ENCODE data around the gene GLS. TPM values are rescaled to one million over a fixed set of nuclear protein-coding genes. Genes with fewer than 3 reads are reported as not detected.
A peak's percentile ranks its signal among the peaks of the same experiment; 100 is the strongest.

The GLS gene
- 312 TPM for total RNA-seq
- polyA plus RNA-seq = 27.6 TPM

DNA sequence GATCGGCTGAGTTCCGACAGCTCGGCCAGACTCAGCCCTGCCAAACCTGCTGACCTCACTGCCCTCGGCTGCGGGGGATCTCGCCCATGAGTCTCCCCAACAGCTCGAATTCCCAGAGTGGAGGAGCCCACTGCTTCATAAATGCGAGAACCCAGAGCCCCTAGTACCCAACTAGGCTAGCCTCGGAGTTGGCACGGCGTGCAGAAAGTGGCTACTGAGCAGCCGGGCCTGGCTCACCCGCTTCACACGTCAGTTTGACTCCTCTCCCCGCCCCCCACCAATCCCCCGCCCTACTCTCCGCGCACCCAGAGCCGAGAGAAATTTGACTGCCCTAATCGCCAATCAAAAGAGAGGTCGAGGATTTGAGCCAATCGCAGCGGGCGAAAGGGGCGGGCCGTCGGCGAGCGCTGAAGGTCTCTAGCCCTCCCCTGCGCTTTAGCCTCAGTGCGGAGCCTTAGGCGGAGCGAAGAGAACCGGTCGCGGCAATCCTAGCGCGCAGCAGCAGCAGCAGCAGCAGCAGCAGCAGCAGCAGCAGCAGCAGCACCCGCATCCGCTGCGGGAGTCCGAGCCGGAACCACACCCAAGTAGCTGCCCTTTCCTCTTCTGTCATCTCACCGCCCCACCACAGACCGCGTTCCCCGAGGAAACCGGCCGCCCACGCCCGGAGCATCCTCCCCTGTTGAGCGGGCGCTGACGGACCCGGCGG lies at the start of gene GLS:
Gene GLS, plus strand, starts transcription at position 444 of the 706 bp plus-strand sequence. CDS start 264 bp downstream, outside the sequence.
- Histone ChIP-seq H3K4me1 (ENCODE audit: insufficient read depth) (no peaks in the 10 kb centered on the region), H3K36me3 (ENCODE audit: insufficient read depth) (no peaks in the 10 kb centered on the region), H3K27ac (ENCODE audit: low read depth) (peak within 1 kb of the TSS; percentile 94), H3K4me3 (ENCODE audit: low read depth, low read length) (peak within 1 kb of the TSS; percentile 98)
- under 1% methylated on average over 56 of the region's 56 CpGs for WGBS
- peak; percentile 96 for DNase-seq (ENCODE audit: extremely low spot score)

DNA sequence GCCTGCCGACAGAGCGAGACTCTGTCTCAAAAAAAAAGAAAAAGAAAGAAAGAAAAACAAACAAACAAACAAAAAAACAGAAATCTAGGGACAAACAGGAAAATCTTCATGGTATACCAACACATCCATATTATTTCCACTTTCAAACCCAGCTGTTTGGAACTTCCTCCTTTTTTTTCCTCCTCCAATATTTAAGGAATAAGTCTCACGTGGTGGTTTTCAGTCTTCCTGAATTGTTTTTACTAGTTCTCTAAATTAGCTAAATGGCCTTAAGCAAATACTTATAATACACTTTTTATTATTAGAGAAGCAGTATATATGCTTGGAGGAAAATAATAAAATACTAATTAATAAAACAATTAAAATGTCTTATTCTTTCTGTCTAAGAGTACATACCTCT lies 48.7 kb upstream of the GLS start:
- Histone ChIP-seq H3K4me1 (ENCODE audit: insufficient read depth) (no peaks in the 10 kb centered on the region), H3K27ac (ENCODE audit: low read depth) (no peak overlapping the region), H3K36me3 (ENCODE audit: insufficient read depth) (no peaks in the 10 kb centered on the region), H3K4me3 (ENCODE audit: low read depth, low read length) (no peak overlapping the region)
- no peak for DNase-seq (ENCODE audit: extremely low spot score)
- WGBS = 88% methylated on average over 3 of the region's 3 CpGs

DNA sequence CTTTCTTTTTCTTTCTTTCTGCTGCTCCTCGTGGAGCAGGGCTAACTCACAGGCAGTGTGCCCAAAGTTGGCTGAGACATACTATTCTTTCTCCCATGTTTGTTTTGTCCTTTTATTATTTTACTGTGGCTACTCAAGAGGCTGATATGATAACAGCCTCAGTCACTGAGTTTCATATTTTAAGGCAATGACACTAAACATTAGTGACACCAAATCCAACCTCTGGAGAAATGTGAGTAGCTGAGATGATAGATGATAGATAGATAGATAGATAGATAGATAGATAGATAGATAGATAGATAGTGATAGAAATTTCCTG lies 45.8 kb upstream of the GLS start:
- no peak for DNase-seq (ENCODE audit: extremely low spot score)
- Histone ChIP-seq H3K36me3 (ENCODE audit: insufficient read depth) (no peaks in the 10 kb centered on the region), H3K4me1 (ENCODE audit: insufficient read depth) (no peaks in the 10 kb centered on the region), H3K27ac (ENCODE audit: low read depth) (no peak overlapping the region), H3K4me3 (ENCODE audit: low read depth, low read length) (no peak overlapping the region)
- 48% methylated on average over 1 of the region's 1 CpG for WGBS

DNA sequence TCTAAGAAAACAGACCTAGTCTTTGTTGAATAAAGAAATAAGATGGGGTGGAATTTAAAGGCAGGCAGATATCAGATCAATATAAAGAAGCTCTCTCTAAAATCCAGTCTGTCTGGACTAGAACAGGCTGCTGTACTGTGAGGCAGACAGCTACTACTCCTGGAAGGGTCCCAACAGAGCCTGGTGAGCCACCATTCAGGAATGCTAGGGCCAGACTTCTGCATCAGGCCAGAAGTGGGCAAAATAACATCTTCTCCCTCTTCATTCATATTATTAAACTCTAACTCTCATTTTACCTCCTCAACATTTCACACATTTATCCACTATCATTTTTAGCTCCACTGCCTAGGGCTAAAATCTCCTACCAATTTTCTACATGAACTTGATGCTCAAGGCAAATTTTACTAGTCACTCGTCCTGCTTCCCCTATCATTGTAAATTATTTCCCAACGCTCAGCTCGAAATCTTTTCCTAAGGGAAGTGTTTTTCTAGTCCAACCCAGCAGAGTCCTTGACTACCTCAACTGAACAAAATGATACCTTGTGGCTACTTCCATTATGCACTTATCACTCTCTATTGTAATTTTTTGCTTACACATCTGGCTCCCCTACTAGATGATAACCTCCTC lies 45.2 kb upstream of the GLS start:
- no peaks in the 10 kb centered on the region for H3K36me3 ChIP-seq (ENCODE audit: insufficient read depth)
- no peak overlapping the region for H3K4me3 ChIP-seq (ENCODE audit: low read depth, low read length)
- no peak overlapping the region for H3K27ac ChIP-seq (ENCODE audit: low read depth)
- no peak for DNase-seq (ENCODE audit: extremely low spot score)
- H3K4me1 ChIP-seq (ENCODE audit: insufficient read depth) = no peaks in the 10 kb centered on the region
- 60% methylated on average over 3 of the region's 3 CpGs for WGBS

DNA sequence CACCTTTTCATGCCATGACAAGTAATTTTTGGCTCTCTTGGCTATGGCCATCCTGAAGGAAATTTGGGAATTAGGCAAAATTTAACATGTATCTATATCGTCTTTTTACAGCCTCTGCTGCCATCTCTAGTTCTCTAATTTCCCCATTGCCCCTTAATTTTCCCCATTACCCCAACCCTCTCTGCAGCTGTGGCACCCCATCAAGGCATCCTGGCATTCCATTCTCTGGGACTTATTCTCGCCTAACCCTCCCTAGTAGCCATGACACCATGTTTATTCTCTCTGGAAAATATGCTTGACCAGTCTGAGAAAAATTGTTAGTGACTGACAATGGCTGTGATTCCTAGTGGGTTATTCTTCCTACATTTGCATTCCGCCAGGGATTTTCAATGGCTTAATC lies 43.9 kb upstream of the GLS start:
- no peaks in the 10 kb centered on the region for H3K36me3 ChIP-seq (ENCODE audit: insufficient read depth)
- DNase-seq (ENCODE audit: extremely low spot score) = no peak
- H3K4me3 ChIP-seq (ENCODE audit: low read depth, low read length) = no peak overlapping the region
- 80% methylated on average over 3 of the region's 3 CpGs for WGBS
- no peaks in the 10 kb centered on the region for H3K4me1 ChIP-seq (ENCODE audit: insufficient read depth)
- H3K27ac ChIP-seq (ENCODE audit: low read depth) = no peak overlapping the region

DNA sequence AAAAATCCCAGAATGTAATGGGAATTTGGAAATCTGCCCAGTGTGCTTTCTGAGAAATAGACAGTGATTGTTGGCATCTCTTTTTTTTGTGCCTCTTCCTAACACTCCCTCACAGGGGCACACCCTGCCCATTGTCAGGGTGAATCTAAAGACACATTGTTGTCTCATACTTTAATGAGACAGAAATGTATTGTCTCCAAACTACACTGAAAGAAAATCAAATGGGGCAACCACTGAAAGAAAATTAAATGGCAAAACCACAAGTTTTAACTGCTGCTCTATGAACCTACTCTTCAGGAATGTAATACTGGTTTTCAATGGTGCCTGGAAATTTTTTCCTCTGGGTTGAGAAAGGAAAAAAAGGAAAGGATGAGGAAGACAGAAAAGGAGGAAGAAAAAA lies 43.2 kb upstream of the GLS start:
- Histone ChIP-seq H3K36me3 (ENCODE audit: insufficient read depth) (no peaks in the 10 kb centered on the region), H3K4me1 (ENCODE audit: insufficient read depth) (no peaks in the 10 kb centered on the region), H3K27ac (ENCODE audit: low read depth) (no peak overlapping the region), H3K4me3 (ENCODE audit: low read depth, low read length) (no peak overlapping the region)
- DNase-seq (ENCODE audit: extremely low spot score) = no peak

DNA sequence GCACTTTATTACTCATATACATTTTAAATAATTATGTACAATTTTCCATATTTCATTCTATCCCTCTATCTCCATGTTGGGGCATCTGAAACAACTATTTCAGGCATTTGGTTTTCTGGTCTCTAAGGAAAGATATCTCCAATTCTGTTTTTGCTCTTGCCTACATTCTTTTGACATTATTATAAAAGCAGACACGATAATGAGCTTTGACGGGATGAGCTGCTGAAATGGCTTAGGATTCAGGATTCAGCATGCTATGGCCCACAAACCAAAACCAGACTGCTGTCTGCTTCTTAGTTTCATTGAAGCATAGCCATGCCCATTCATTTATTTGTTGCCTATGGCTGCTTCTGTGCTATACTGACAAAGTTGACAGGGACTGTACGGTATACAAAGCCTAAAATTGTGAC lies 42.7 kb upstream of the GLS start:
- H3K4me1 ChIP-seq (ENCODE audit: insufficient read depth) = no peaks in the 10 kb centered on the region
- no peak for DNase-seq (ENCODE audit: extremely low spot score)
- WGBS = 60% methylated on average over 3 of the region's 3 CpGs
- no peak overlapping the region for H3K4me3 ChIP-seq (ENCODE audit: low read depth, low read length)
- no peak overlapping the region for H3K27ac ChIP-seq (ENCODE audit: low read depth)
- no peaks in the 10 kb centered on the region for H3K36me3 ChIP-seq (ENCODE audit: insufficient read depth)

DNA sequence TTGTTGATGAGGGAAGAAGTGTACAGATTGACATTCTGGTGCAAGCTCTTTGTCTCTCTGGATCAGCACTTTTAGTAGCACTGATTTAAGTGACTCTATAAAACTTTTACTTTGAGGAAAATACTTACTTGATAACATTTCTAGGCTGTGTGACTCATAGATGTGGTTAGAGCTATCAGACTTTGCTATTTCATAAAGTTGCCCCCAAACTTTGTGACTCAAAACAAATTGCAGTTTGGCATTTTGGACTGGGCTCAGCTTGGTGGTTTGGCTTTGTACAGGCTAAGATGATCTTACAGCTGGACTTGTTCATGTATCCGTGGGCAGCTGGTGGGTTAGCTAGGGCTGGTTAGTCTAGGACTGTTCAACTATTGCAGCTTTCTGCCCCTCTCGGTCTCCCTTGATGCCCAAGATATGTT lies 42.1 kb upstream of the GLS start:
- no peak overlapping the region for H3K27ac ChIP-seq (ENCODE audit: low read depth)
- H3K36me3 ChIP-seq (ENCODE audit: insufficient read depth) = no peaks in the 10 kb centered on the region
- WGBS = 72% methylated on average over 2 of the region's 2 CpGs
- H3K4me3 ChIP-seq (ENCODE audit: low read depth, low read length) = no peak overlapping the region
- H3K4me1 ChIP-seq (ENCODE audit: insufficient read depth) = no peaks in the 10 kb centered on the region
- no peak for DNase-seq (ENCODE audit: extremely low spot score)

DNA sequence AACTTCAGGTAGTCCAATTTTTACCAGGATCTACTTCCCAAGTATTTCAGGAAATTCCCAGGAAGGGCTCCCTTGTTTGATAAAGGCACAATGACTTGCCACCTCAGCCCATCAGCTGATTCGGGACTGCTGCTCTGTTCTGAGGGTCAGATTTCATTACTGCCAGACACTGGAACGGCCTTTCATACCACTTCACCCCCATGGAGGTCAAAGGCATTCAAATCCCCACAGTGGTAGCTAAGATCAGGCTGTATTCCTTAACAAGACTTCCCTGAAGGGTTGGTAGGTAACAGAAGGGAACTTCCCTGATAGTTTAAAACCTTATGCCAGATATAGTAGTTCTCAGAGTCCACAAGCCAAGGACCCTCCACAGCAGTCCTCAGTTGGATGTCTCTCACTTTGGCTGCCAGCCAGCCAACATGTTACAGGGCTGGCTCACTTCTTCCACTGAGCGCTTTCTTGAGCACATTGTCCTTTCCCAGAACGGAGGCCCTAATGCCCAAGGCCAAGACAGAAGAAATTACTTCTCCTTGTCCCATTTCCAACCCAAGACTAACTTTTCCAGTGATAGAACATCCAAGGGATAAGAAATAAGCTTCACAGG lies 40.0 kb upstream of the GLS start:
- no peak overlapping the region for H3K4me3 ChIP-seq (ENCODE audit: low read depth, low read length)
- 72% methylated on average over 4 of the region's 4 CpGs for WGBS
- H3K36me3 ChIP-seq (ENCODE audit: insufficient read depth) = no peaks in the 10 kb centered on the region
- no peak overlapping the region for H3K27ac ChIP-seq (ENCODE audit: low read depth)
- no peaks in the 10 kb centered on the region for H3K4me1 ChIP-seq (ENCODE audit: insufficient read depth)
- no peak for DNase-seq (ENCODE audit: extremely low spot score)

DNA sequence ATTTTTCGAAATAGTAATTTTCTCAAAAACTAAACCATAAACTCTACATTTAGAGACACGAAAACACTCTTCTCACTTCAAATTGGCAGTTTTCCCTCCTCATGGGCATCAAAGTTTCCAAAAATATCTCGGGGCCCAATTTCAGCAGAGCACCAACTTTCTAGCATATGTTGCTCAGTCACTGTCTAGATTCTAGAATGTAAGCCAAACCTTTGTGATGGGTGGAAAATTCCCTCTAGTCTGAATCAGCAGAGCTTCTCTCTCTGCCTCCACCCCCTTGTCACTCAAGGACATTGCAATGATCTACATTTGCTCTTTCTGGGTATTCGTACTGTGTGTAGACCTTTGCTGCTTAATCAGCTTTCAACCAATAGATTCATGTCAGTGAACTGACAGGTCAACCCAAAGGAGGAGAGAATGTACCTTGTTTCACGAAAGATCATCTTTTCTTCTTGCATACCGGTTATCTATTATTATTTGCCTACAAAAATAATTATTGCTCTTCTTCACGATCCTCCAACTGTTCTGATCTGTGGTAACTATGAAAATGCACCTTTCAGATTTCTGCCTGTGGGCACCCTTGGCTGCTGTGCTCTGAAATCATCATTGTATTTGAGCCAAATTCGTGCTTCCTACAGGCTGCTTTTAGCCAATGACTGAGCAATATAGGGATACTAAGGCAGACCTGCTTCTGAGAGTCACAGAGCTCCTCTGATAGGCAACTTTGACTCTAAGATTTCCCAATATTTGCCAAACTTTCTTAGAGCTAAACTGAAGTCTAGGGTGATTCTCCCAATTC lies 38.7 kb upstream of the GLS start:
- H3K27ac ChIP-seq (ENCODE audit: low read depth) = no peak overlapping the region
- no peaks in the 10 kb centered on the region for H3K4me1 ChIP-seq (ENCODE audit: insufficient read depth)
- DNase-seq (ENCODE audit: extremely low spot score) = no peak
- H3K4me3 ChIP-seq (ENCODE audit: low read depth, low read length) = no peak overlapping the region
- 86% methylated on average over 8 of the region's 8 CpGs for WGBS
- H3K36me3 ChIP-seq (ENCODE audit: insufficient read depth) = no peaks in the 10 kb centered on the region

DNA sequence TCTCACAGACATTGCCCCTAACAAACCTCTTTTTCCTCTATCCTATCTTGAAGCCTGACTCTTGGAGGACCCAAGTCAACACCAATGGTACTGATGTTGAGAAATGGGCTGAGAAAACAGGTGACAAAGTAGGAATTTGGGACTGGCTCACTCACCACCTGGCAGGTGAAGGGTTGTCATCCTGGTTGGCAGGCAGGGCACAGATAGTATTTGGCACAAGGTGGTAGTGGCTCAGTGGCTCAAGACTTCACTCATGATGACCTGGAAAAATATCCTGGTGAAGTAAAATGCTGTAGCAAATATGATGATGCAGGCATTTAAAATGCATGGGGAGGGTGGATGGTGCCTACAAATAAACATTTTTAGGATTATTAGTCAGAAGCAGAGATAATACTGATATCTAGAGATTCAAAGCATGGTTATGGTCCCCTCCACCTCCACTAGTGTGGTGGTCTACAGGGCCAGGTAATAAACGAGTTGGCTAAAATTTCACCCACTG lies 38.0 kb upstream of the GLS start:
- no peaks in the 10 kb centered on the region for H3K4me1 ChIP-seq (ENCODE audit: insufficient read depth)
- H3K27ac ChIP-seq (ENCODE audit: low read depth) = no peak overlapping the region
- H3K4me3 ChIP-seq (ENCODE audit: low read depth, low read length) = no peak overlapping the region
- no peaks in the 10 kb centered on the region for H3K36me3 ChIP-seq (ENCODE audit: insufficient read depth)
- no peak for DNase-seq (ENCODE audit: extremely low spot score)
- WGBS = 93% methylated on average over 1 of the region's 1 CpG

DNA sequence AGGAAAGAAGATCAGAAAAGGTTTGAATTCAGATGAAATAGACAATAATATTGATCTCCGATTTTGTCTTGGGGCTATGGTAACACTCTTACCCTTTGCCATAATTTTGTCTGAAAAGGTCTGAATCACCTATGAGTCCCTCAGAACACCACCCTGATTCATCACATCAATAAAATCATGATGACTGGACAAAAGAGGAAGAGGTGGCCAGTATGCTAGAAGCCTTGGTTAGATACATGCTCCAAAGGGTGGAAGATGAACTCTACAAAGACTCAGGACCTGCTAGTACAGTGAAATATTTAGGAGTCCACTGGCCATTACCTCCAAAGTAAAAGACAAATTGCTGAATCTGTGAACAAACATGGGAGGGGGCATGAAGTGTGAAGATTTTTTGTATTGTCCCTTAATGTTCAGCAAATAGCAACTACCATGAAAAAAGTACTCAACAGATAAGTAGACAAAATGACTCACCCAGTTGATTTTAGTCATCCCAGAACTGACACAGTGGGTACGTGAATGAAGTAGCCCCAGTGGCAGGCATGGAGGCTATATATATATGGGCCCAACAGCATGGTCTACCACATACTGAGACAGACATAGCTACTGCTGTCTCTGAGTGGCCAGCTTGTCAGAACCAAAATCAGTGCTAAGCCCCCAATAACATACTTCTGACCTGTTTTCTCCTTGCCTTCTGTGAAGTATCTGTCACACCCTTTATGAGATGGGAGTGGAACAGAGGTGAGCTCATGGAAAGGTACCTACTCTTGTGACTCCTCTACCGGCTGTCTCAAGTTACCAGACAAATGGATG lies 36.5 kb upstream of the GLS start:
- no peak overlapping the region for H3K4me3 ChIP-seq (ENCODE audit: low read depth, low read length)
- no peak overlapping the region for H3K27ac ChIP-seq (ENCODE audit: low read depth)
- no peak for DNase-seq (ENCODE audit: extremely low spot score)
- no peaks in the 10 kb centered on the region for H3K36me3 ChIP-seq (ENCODE audit: insufficient read depth)
- WGBS = 91% methylated on average over 3 of the region's 3 CpGs
- no peaks in the 10 kb centered on the region for H3K4me1 ChIP-seq (ENCODE audit: insufficient read depth)

All from urinary bladder (tissue), 4 donors.